Measurements from ENCODE around the gene CHN1.

CHN1 gene

GRCh38 chr2:174761837-174762236 lies 243.3 kb downstream of the CHN1 start:
- no peak for ATAC-seq (ENCODE audit: low read depth)
- H3K9me3 ChIP-seq (ENCODE audit: severe bottlenecking) = no peaks in the 10 kb centered on the region
- H3K36me3 ChIP-seq (ENCODE audit: low read depth) = no peaks in the 10 kb centered on the region
- no peak for TF ChIP-seq CTCF (IDR thresholded peaks at IDR 0.05; ENCODE audit: poor library complexity, severe bottlenecking)
- no peak overlapping the region for H3K27ac ChIP-seq (ENCODE audit: poor library complexity, severe bottlenecking)
- no peak for DNase-seq (ENCODE audit: low spot score)
- H3K27me3 ChIP-seq (ENCODE audit: insufficient read depth, poor library complexity, severe bottlenecking) = no peaks in the 10 kb centered on the region
- H3K4me1 ChIP-seq (ENCODE audit: insufficient read depth, poor library complexity, severe bottlenecking) = no peaks in the 10 kb centered on the region
- no peak overlapping the region for H3K4me3 ChIP-seq (ENCODE audit: severe bottlenecking)

DNA sequence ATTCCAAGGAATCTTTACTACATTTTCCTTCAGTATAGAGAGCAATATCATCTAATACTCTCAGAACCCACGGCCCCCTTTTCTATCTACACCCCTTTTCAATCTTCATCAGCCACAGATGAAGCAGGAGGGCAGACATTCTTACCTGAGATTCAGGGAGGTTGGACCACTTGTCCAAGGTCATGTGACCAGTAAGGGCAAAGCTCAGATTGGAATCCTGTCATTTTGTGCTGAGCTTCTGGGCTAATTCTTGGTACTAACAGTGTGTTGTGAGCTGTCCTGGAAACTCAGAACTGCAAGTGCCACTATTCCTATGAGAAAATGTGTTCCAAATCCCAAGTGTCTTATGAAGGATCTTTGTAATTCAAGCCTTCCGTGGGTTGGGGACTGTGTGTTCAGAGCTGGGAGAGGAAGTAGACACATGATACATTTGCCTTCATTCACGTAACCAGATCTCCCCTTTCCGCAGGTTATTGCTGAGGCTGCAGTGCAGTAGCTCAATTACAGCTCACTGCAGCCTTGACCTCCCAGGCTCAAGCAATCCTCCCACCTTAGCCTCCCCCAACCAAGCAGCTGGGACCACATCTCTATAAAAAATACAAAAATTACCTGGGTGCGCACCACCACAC lies 244.2 kb downstream of the CHN1 start:
- ATAC-seq (ENCODE audit: low read depth) = no peak

GRCh38 chr2:174759381-174760065 lies 245.7 kb downstream of the CHN1 start:
- Histone ChIP-seq H3K9me3 (ENCODE audit: severe bottlenecking) (no peaks in the 10 kb centered on the region), H3K4me3 (ENCODE audit: severe bottlenecking) (no peak overlapping the region), H3K27me3 (ENCODE audit: insufficient read depth, poor library complexity, severe bottlenecking) (no peaks in the 10 kb centered on the region), H3K27ac (ENCODE audit: poor library complexity, severe bottlenecking) (no peak overlapping the region), H3K4me1 (ENCODE audit: insufficient read depth, poor library complexity, severe bottlenecking) (no peaks in the 10 kb centered on the region), H3K36me3 (ENCODE audit: low read depth) (no peaks in the 10 kb centered on the region)
- no peak for TF ChIP-seq CTCF (IDR thresholded peaks at IDR 0.05; ENCODE audit: poor library complexity, severe bottlenecking)
- ATAC-seq (ENCODE audit: low read depth) (no peak), DNase-seq (ENCODE audit: low spot score) (no peak)

More for the DNA sequence above, 244.2 kb downstream of the CHN1 start:
- no peak for TF ChIP-seq CTCF (IDR thresholded peaks at IDR 0.05; ENCODE audit: poor library complexity, severe bottlenecking)
- H3K27me3 ChIP-seq (ENCODE audit: insufficient read depth, poor library complexity, severe bottlenecking) = no peaks in the 10 kb centered on the region
- H3K9me3 ChIP-seq (ENCODE audit: severe bottlenecking) = no peaks in the 10 kb centered on the region
- H3K4me1 ChIP-seq (ENCODE audit: insufficient read depth, poor library complexity, severe bottlenecking) = no peaks in the 10 kb centered on the region
- H3K4me3 ChIP-seq (ENCODE audit: severe bottlenecking) = no peak overlapping the region
- H3K36me3 ChIP-seq (ENCODE audit: low read depth) = no peaks in the 10 kb centered on the region
- no peak for DNase-seq (ENCODE audit: low spot score)
- H3K27ac ChIP-seq (ENCODE audit: poor library complexity, severe bottlenecking) = no peak overlapping the region

- H3K36me3 ChIP-seq (ENCODE audit: low read depth) = no peaks in the 10 kb centered on the region
- H3K4me1 ChIP-seq (ENCODE audit: insufficient read depth, poor library complexity, severe bottlenecking) = no peaks in the 10 kb centered on the region
- ATAC-seq (ENCODE audit: low read depth) (no peak), DNase-seq (ENCODE audit: low spot score) (no peak)
- no peak overlapping the region for H3K27ac ChIP-seq (ENCODE audit: poor library complexity, severe bottlenecking)
- no peaks in the 10 kb centered on the region for H3K9me3 ChIP-seq (ENCODE audit: severe bottlenecking)
- TF ChIP-seq CTCF (IDR thresholded peaks at IDR 0.05; ENCODE audit: poor library complexity, severe bottlenecking) = no peak
- no peak overlapping the region for H3K4me3 ChIP-seq (ENCODE audit: severe bottlenecking)
- H3K27me3 ChIP-seq (ENCODE audit: insufficient read depth, poor library complexity, severe bottlenecking) = no peaks in the 10 kb centered on the region
Observed at GRCh38 chr2:174756743-174757142, 248.4 kb downstream of the CHN1 start.

DNA sequence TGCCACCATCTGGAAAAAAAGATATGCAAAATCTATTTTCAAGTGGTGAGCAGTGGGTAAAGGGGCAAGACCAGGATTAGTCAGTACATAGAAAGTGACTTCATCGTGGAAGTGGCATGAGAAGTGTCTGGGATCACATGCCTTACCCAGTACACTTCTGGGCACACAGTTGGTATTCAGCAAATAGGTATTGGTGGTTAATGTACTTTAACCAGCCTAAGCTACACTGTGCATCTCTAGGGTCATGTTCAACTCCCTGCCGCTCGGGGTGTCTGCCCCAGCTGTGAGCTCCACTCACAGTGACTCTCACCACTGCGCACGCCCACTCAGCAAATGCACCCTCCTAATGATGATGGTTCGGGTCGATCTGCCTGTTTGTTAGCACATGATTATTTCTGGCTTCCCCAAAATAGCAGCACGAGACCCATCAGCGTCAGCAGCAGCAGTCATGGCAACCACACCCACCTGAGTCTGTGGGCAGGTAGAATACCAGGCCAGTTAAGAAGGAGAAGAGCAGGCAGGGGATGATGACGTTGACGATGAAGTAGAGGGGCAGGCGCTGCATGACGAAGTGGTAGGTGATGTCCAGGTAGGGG lies 252.0 kb downstream of the CHN1 start:
- Histone ChIP-seq H3K4me3 (ENCODE audit: severe bottlenecking) (no peak overlapping the region), H3K27me3 (ENCODE audit: insufficient read depth, poor library complexity, severe bottlenecking) (no peaks in the 10 kb centered on the region), H3K4me1 (ENCODE audit: insufficient read depth, poor library complexity, severe bottlenecking) (peaks cover 4% of the 10 kb centered on the region), H3K36me3 (ENCODE audit: low read depth) (no peaks in the 10 kb centered on the region), H3K9me3 (ENCODE audit: severe bottlenecking) (no peaks in the 10 kb centered on the region), H3K27ac (ENCODE audit: poor library complexity, severe bottlenecking) (no peak overlapping the region)
- DNase-seq (ENCODE audit: low spot score) = no peak
- no peak for TF ChIP-seq CTCF (IDR thresholded peaks at IDR 0.05; ENCODE audit: poor library complexity, severe bottlenecking)
- no peak for ATAC-seq (ENCODE audit: low read depth)

Data from RWPE2 (cell line).